ENCODE measurements around the gene TAF1B.
"Not testable (repeated sequence)": the region's sequence is repeated elsewhere in the genome, so short reads cannot be mapped to it uniquely, and the experiment has no call there.

The TAF1B gene

GRCh38 chr2:9887513-9887912 lies 44.2 kb downstream of the TAF1B start:
- no peak for DNase-seq

- DNase-seq = no peak
Measured at GRCh38 chr2:9889812-9890261, 46.6 kb downstream of the TAF1B start.

- DNase-seq = no peak
Measured at GRCh38 chr2:9892236-9892635, 49.0 kb downstream of the TAF1B start.

GRCh38 chr2:9895669-9896590 lies 52.7 kb downstream of the TAF1B start:
- DNase-seq = no peak

- peak; percentile 66 for DNase-seq
Measured at GRCh38 chr2:9897331-9897737, 54.1 kb downstream of the TAF1B start.

DNA sequence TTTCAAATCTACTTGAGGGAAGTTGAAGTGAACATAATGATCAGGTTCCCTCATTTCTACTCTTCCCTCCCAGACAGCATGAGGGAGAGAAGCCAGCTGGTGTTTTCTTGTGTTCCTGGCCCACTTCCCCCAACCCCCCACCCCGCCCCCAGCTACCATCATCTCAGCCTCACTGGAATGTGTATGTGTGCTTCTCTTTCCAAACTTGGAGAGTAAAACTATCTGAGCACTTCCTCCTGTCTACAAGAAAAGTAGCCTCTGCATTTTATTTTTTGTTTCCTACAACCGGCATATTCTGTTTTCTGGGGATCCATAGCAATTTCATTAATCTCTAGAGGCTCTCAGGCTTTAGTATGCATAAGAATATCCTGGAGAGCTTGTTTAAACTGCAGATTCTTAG lies 54.6 kb downstream of the TAF1B start:
- DNase-seq = no peak

- no peak for DNase-seq
Measured at GRCh38 chr2:9905413-9905812, 62.1 kb downstream of the TAF1B start.

DNA sequence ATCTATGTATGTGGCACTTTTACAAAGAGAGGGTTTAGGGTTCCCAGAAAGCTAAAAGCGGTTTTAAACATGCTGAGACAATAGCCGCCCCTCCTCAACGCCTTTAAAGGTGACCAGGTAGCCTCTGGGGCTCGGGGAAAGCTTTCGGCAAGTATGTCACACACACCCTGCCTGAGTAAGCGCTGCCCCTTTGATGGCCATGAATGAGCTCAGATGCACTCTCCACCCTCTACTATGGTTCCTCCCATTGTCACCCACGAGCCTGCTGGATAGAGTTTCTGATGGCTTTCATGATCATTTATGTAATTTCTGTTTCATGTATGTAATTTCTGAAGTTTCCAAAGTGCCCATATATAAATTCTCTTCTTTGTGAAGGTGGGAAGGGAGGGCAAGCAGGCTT lies 64.1 kb downstream of the TAF1B start:
- no peak for DNase-seq

DNA sequence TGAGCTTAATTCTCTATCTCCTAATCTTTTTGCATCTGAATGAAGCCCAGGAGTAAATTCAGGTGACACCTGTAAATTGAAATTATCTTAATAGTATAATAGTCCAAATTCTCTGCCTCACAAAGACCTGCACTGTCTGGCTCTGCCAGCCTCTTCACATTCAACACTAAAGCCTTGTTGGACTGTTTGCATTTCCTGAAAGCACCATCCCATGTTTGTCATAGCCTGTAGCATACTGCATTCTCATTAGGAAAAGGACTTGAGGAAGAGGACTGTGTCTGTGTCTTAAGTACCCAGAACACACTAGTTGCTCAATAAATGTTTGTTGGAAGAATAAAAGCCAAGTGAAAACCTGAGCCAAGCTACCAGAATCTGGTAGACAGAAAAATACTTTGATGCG lies 65.4 kb downstream of the TAF1B start:
- DNase-seq = no peak

GRCh38 chr2:9909106-9909505 lies 65.8 kb downstream of the TAF1B start:
- DNase-seq = peak; percentile 42

- no peak for DNase-seq
Measured at GRCh38 chr2:9910699-9911098, 67.4 kb downstream of the TAF1B start.

- DNase-seq = no peak
Measured at GRCh38 chr2:9912468-9912867, 69.2 kb downstream of the TAF1B start.

GRCh38 chr2:9914384-9915065 lies 71.3 kb downstream of the TAF1B start:
- DNase-seq = no peak

GRCh38 chr2:9918275-9918674 lies 75.0 kb downstream of the TAF1B start:
- DNase-seq = no peak

GRCh38 chr2:9919512-9919911 lies 76.2 kb downstream of the TAF1B start:
- DNase-seq = no peak

- DNase-seq = not testable (repeated sequence)
Measured at GRCh38 chr2:9927020-9927419, 83.7 kb downstream of the TAF1B start.

DNA sequence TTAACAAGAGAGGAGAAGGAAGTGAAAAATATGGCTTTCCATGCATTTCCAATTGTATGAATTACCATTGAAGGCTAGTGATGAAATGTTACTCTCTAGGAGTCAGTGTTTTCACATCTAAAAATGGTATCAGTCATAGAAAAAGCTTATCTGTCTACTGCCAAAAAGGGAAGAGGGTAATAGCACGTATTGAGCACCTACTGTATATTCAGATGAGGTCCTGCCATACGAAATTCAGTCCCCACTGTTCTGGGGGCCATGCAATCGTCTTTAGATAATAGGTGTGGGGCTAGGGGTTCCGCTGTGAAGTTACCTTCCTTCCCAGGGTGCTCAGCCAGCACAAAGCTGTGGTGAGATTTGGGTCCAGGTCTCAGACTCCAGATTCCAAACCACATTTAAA lies 94.0 kb downstream of the TAF1B start:
- no peak for DNase-seq

DNA sequence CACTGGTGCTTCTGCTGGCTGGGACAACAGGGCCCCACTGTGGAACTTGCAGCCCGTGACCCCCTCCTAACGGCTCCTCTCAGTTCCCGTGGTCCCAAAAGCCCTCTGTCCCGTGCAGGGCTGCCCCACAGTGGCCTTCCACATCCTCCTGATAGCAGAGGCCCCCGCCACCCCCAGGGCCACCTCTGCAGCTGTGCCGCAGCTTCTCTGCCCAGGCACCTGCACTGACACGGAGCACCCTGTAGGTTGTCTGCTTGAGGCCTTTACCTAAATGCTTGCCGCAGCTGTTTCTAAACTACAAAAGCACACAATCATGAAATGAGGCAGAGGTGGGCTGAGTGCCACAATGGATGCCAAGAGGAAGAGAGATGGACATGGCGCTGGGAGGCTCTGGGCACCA lies 94.7 kb downstream of the TAF1B start:
- no peak for DNase-seq

- no peak for DNase-seq
Measured at GRCh38 chr2:9939587-9940485, 96.6 kb downstream of the TAF1B start.

GRCh38 chr2:9941196-9941995 lies 98.1 kb downstream of the TAF1B start:
- DNase-seq = no peak

DNA sequence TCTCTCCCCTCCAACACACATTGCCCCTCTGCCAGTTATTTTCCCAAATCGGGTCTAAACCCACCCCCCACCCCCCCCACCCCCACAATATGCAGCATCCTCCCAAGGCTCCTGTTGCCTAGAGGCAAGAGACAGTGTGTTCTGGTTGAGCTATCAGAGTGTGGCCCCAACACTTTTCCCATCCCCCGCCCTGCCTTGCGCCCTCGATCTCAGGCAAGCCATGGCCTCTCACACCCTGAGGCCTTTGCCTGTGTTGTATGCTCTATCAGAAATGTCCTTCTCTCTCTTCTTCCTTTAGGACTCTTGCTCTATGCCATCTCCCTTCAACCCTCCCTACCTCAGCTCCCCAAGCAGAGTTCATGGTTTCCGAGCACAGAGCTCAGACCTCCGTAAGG lies 98.7 kb downstream of the TAF1B start:
- DNase-seq = no peak

- DNase-seq = peak; percentile 50
Measured at GRCh38 chr2:9944330-9944758, 101.1 kb downstream of the TAF1B start.
